ENCODE data around the gene EDARADD. TPM values are rescaled to one million over a fixed set of nuclear protein-coding genes. Genes with fewer than 3 reads are reported as not detected.

EDARADD gene
- total RNA-seq, 1 experiment from 2014 or later = 35.4 TPM

GRCh38 chr1:236530959-236531358 lies 136.9 kb downstream of the EDARADD start:
- intact Hi-C loops (cut with micrococcal nuclease; ENCODE audit: unreplicated experiment) = loop anchor here (5.0 kb wide), 1 partner anchor 429 kb away; no protein-coding TSS in a partner anchor
- no peak for TF ChIP-seq REST (IDR thresholded peaks at IDR 0.05; ENCODE audit: insufficient read depth in 1 of 2, low read depth in 2 of 2, low read length in 1 of 2)
- no peak for TF ChIP-seq POLR2AphosphoS5 (IDR thresholded peaks at IDR 0.05; ENCODE audit: low read depth, low read length)
- TF ChIP-seq SIN3A (IDR thresholded peaks at IDR 0.05; ENCODE audit: borderline replicate concordance, insufficient read depth, low read depth, low read length) = no peak
- no peak for TF ChIP-seq TCF7L2 (IDR thresholded peaks at IDR 0.05; ENCODE audit: low read depth, low read length)
- TF ChIP-seq CTCF (IDR thresholded peaks at IDR 0.05) = no peak
- CTCF ChIA-PET = interaction anchor here (0.6 kb wide), 1 partner anchor 238 kb away, joined by 3 read pairs; no protein-coding TSS in a partner anchor
- BruUV-seq (replicated peaks) = no TSS peak
- Histone ChIP-seq H3K36me3 (ENCODE audit: control insufficient read depth, insufficient read depth, low read length) (peaks cover 26% of the 10 kb centered on the region), H3K9me3 (ENCODE audit: control insufficient read depth, insufficient read depth, low read depth, low read length) (no peaks in the 10 kb centered on the region), H3K27ac (ENCODE audit: low read length) (peak overlapping the region; percentile 94), H3K4me1 (ENCODE audit: control insufficient read depth, insufficient read depth, low read length) (peaks cover 66% of the 10 kb centered on the region), H3K4me3 (ENCODE audit: low read depth in 2 of 2, low read length in 2 of 2) (no peak overlapping the region), H3K27me3 (ENCODE audit: control insufficient read depth, insufficient read depth, low read length) (no peaks in the 10 kb centered on the region)
- in situ Hi-C loops (cut with HindIII; ENCODE audit: low pct_unique_long_range_greater_than_20kb, low sequenced_read_pairs) = no loop called here
- ATAC-seq (no peak), DNase-seq (ENCODE audit: low read depth, low spot score) (no peak)
- POLR2A ChIA-PET = no interaction called here

- CTCF ChIA-PET = no interaction called here
- DNase-seq (ENCODE audit: low read depth, low spot score) = no peak
- ATAC-seq = no peak
- in situ Hi-C loops (cut with HindIII; ENCODE audit: low pct_unique_long_range_greater_than_20kb, low sequenced_read_pairs) (no loop called here), intact Hi-C loops (cut with micrococcal nuclease; ENCODE audit: unreplicated experiment) (loop anchor here (5.0 kb wide), 1 partner anchor 431 kb away; no protein-coding TSS in a partner anchor)
- no peaks in the 10 kb centered on the region for H3K9me3 ChIP-seq (ENCODE audit: control insufficient read depth, insufficient read depth, low read depth, low read length)
- no peaks in the 10 kb centered on the region for H3K27me3 ChIP-seq (ENCODE audit: control insufficient read depth, insufficient read depth, low read length)
- peak overlapping the region; percentile 64 for H3K27ac ChIP-seq (ENCODE audit: low read length)
- H3K36me3 ChIP-seq (ENCODE audit: control insufficient read depth, insufficient read depth, low read length) = peaks cover 21% of the 10 kb centered on the region
- H3K4me3 ChIP-seq (ENCODE audit: low read depth in 2 of 2, low read length in 2 of 2) = no peak overlapping the region
- BruUV-seq (replicated peaks) = TSS peak; percentile 66
- TF ChIP-seq SIN3A (IDR thresholded peaks at IDR 0.05; ENCODE audit: borderline replicate concordance, insufficient read depth, low read depth, low read length) (no peak), REST (IDR thresholded peaks at IDR 0.05; ENCODE audit: insufficient read depth in 1 of 2, low read depth in 2 of 2, low read length in 1 of 2) (no peak), TCF7L2 (IDR thresholded peaks at IDR 0.05; ENCODE audit: low read depth, low read length) (no peak), CTCF (IDR thresholded peaks at IDR 0.05) (no peak), POLR2AphosphoS5 (IDR thresholded peaks at IDR 0.05; ENCODE audit: low read depth, low read length) (no peak)
- POLR2A ChIA-PET = no interaction called here
- H3K4me1 ChIP-seq (ENCODE audit: control insufficient read depth, insufficient read depth, low read length) = peaks cover 54% of the 10 kb centered on the region
These were observed 138.8 kb downstream of the EDARADD start for GRCh38 chr1:236532850-236533249.
